ENCODE results near the gene ATF7. TPM values are rescaled to one million over a fixed set of nuclear protein-coding genes. Genes with fewer than 3 reads are reported as not detected.

Gene ATF7
- total and polyA plus RNA-seq, 2 donors (not counting 3 experiments of a cell fraction or from before 2014, with no cell fraction given) = 36.0 to 68.5 TPM

GRCh38 chr12:53468282-53468681 is 157.9 kb downstream of the ATF7 start:
- Histone ChIP-seq H2AFZ (ENCODE audit: low read depth, low read length) (no peak overlapping the region), H4K20me1 (replicated peaks; ENCODE audit: control insufficient read depth, extremely low read depth, insufficient read depth, low read length) (peaks cover 18% of the 10 kb centered on the region), H3K9me1 (replicated peaks; ENCODE audit: control insufficient read depth, extremely low read depth, insufficient read depth, low read length) (no peaks in the 10 kb centered on the region), H3K4me2 (ENCODE audit: insufficient read depth, low read length) (no peak overlapping the region), H3K79me2 (ENCODE audit: control insufficient read depth, insufficient read depth, low read length) (peaks cover 74% of the 10 kb centered on the region), H3K4me1 (ENCODE audit: control insufficient read depth, extremely low read depth, insufficient read depth, low read length) (no peaks in the 10 kb centered on the region), H3K9me3 (replicated peaks; ENCODE audit: control insufficient read depth, insufficient read depth, low read length) (no peaks in the 10 kb centered on the region), H3K9ac (replicated peaks; ENCODE audit: extremely low read depth, insufficient read depth, low read length) (no peak overlapping the region), H3K36me3 (ENCODE audit: control insufficient read depth in 2 of 2, extremely low read depth in 1 of 2, insufficient read depth in 2 of 2, low read length in 2 of 2) (peaks cover 77 to 80% of the 10 kb centered on the region in 2 experiments), H3K27me3 (ENCODE audit: control insufficient read depth in 2 of 2, insufficient read depth in 2 of 2, low read length in 2 of 2) (no peaks in the 10 kb centered on the region), H3K27ac (ENCODE audit: insufficient read depth, low read depth, low read length) (no peak overlapping the region), H3K4me3 (replicated peaks in 1 of 3; ENCODE audit: insufficient read depth in 1 of 3, low read depth in 1 of 3, low read length in 3 of 3) (no peak overlapping the region)
- dilution Hi-C loops (cut with MboI; ENCODE audit: extremely low pct_ligation_motif_present, low sequenced_read_pairs) (no loop called here), intact Hi-C loops (cut with micrococcal nuclease) (loop anchor here (2.0 kb wide), 1 partner anchor 15 kb away; the partner anchor contains the start of gene PCBP2)
- BruUV-seq (replicated peaks) = no TSS peak
- POLR2A ChIA-PET = no interaction called here
- DNase-seq (ENCODE audit: low read depth, low spot score) = no peak
- TF ChIP-seq POLR2AphosphoS5 (IDR thresholded peaks at IDR 0.05; ENCODE audit: insufficient read depth, low read depth, low read length) (peak; percentile 25), GATA2 (IDR thresholded peaks at IDR 0.05; ENCODE audit: insufficient read depth, insufficient read length, low read depth, low read length) (no peak)
- CTCF ChIA-PET = interaction anchor here (0.9 to 1.8 kb wide), 2 partner anchors 8 to 14 kb away, joined by 4 to 5 read pairs; no protein-coding TSS in a partner anchor
- FAIRE-seq = no peak

- no peak overlapping the region for H2AFZ ChIP-seq (ENCODE audit: low read depth, low read length)
- H3K4me1 ChIP-seq (ENCODE audit: control insufficient read depth, extremely low read depth, insufficient read depth, low read length) = no peaks in the 10 kb centered on the region
- BruUV-seq (replicated peaks) = no TSS peak
- ChIA-PET CTCF (interaction anchor here (0.9 to 1.8 kb wide), 2 partner anchors 9 to 14 kb away, joined by 4 to 5 read pairs; no protein-coding TSS in a partner anchor), POLR2A (no interaction called here)
- TF ChIP-seq CTCF (IDR thresholded peaks at IDR 0.05; ENCODE audit: extremely low read depth in 1 of 2, insufficient read depth in 1 of 2, low read depth in 1 of 2, low read length in 2 of 2) (no peak), POLR2A (IDR thresholded peaks at IDR 0.05; ENCODE audit: low read depth, low read length) (no peak), MAX (IDR thresholded peaks at IDR 0.05; ENCODE audit: insufficient read depth, insufficient read length) (no peak), GATA2 (IDR thresholded peaks at IDR 0.05; ENCODE audit: insufficient read depth, insufficient read length, low read depth, low read length) (no peak), FOS (IDR thresholded peaks at IDR 0.05; ENCODE audit: borderline replicate concordance, insufficient read depth, low read length) (no peak), MYC (IDR thresholded peaks at IDR 0.05; ENCODE audit: low read depth, low read length) (no peak), EZH2 (IDR thresholded peaks at IDR 0.05; ENCODE audit: borderline replicate concordance, low read depth, low read length, severe bottlenecking) (no peak), JUN (IDR thresholded peaks at IDR 0.05; ENCODE audit: borderline replicate concordance, insufficient read depth, insufficient read length, low read depth) (no peak), POLR2AphosphoS5 (IDR thresholded peaks at IDR 0.05; ENCODE audit: insufficient read depth, low read depth, low read length) (no peak)
- H3K9me3 ChIP-seq (replicated peaks; ENCODE audit: control insufficient read depth, insufficient read depth, low read length) = no peaks in the 10 kb centered on the region
- intact Hi-C loops (cut with micrococcal nuclease) (loop anchor here (2.0 kb wide), 1 partner anchor 15 kb away; the partner anchor contains the start of gene PCBP2), dilution Hi-C loops (cut with MboI; ENCODE audit: extremely low pct_ligation_motif_present, low sequenced_read_pairs) (no loop called here)
- H3K9ac ChIP-seq (replicated peaks; ENCODE audit: extremely low read depth, insufficient read depth, low read length) = no peak overlapping the region
- H3K36me3 ChIP-seq (ENCODE audit: control insufficient read depth in 2 of 2, extremely low read depth in 1 of 2, insufficient read depth in 2 of 2, low read length in 2 of 2) = peaks cover 78 to 83% of the 10 kb centered on the region in 2 experiments
- H3K4me3 ChIP-seq (replicated peaks in 1 of 3; ENCODE audit: insufficient read depth in 1 of 3, low read depth in 1 of 3, low read length in 3 of 3) = no peak overlapping the region
- H3K27ac ChIP-seq (ENCODE audit: insufficient read depth, low read depth, low read length) = no peak overlapping the region
- FAIRE-seq = no peak
- no peak for DNase-seq (ENCODE audit: low read depth, low spot score)
- H3K27me3 ChIP-seq (ENCODE audit: control insufficient read depth in 2 of 2, insufficient read depth in 2 of 2, low read length in 2 of 2) = no peaks in the 10 kb centered on the region
- H4K20me1 ChIP-seq (replicated peaks; ENCODE audit: control insufficient read depth, extremely low read depth, insufficient read depth, low read length) = peaks cover 20% of the 10 kb centered on the region
- no peak overlapping the region for H3K4me2 ChIP-seq (ENCODE audit: insufficient read depth, low read length)
- peaks cover 78% of the 10 kb centered on the region for H3K79me2 ChIP-seq (ENCODE audit: control insufficient read depth, insufficient read depth, low read length)
- no peaks in the 10 kb centered on the region for H3K9me1 ChIP-seq (replicated peaks; ENCODE audit: control insufficient read depth, extremely low read depth, insufficient read depth, low read length)
These were observed 158.3 kb downstream of the ATF7 start for GRCh38 chr12:53467880-53468279.
